SH-SY5Y (cell line): ENCODE measurements around the gene SLC35D3.

Experiments
- GATA2 ChIP-seq: IDR thresholded peaks from 2 replicates; pipeline ENCODE4 v1.6.1; 2011; ENCODE audit warnings: mild to moderate bottlenecking, low read depth, low read length
- GATA3 ChIP-seq: IDR thresholded peaks from 2 replicates; pipeline ENCODE4 v1.6.1; 2011; ENCODE audit warnings: low read depth, mild to moderate bottlenecking, low read length, moderate library complexity

- TF ChIP-seq GATA2, result peak; percentile 89
- TF ChIP-seq GATA3, result no peak
Observed at GRCh38 chr6:136968837-136969236, 46.7 kb downstream of the SLC35D3 start.
